ENCODE measurements around the gene NFKBIB. TPM values are rescaled to one million over a fixed set of nuclear protein-coding genes. Genes with fewer than 3 reads are reported as not detected.
"Not testable (repeated sequence)": the region's sequence is repeated elsewhere in the genome, so short reads cannot be mapped to it uniquely, and the experiment has no call there.

The NFKBIB gene
- total RNA-seq, 1 donor from 2014 or later: 21.4 TPM

DNA sequence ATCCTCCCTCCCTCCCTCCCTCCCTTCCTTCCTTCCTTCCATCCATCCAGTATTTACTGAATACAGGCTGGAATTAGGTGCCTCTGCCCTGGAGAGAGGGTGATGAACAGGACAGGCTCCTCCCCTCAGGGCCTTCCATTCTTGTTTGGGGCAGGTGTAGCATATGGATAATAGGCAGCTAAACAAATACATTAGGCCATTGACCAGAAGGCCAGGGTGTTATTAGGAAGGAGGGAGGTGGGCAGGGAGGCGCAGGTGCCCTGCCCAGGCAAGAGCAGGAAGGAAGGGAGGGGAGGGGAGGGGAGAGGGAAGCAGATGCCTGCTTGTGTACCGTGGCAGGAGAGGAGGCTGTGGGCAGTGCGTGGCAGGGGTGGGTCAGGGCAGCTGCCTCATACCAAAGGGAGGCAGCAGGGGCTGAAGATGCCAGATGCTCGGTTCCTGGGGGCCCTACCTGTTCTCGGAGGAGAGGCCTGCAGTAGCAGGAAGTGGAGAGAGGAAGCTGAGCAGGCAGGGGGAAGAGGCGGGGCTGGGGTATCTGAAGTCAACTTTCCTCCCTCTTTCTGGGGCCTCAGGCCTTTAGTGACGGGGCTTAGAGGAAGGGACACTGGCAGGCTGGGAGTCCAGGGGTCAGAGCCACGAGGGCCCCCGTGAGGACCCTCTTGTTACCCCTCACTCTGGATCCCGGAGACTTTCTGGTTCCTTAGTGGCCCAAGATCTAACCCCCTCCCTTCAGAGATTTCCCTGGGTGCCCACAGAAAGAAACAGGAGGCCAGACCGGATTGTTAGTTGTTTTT, 21.8 kb upstream of the NFKBIB start, which contains the start of gene RINL:
Gene RINL, minus strand, starts transcription at position 495 of the 794 bp plus-strand sequence. CDS start 1,533 bp downstream, outside the sequence.
- ATAC-seq: peak; percentile 41

DNA sequence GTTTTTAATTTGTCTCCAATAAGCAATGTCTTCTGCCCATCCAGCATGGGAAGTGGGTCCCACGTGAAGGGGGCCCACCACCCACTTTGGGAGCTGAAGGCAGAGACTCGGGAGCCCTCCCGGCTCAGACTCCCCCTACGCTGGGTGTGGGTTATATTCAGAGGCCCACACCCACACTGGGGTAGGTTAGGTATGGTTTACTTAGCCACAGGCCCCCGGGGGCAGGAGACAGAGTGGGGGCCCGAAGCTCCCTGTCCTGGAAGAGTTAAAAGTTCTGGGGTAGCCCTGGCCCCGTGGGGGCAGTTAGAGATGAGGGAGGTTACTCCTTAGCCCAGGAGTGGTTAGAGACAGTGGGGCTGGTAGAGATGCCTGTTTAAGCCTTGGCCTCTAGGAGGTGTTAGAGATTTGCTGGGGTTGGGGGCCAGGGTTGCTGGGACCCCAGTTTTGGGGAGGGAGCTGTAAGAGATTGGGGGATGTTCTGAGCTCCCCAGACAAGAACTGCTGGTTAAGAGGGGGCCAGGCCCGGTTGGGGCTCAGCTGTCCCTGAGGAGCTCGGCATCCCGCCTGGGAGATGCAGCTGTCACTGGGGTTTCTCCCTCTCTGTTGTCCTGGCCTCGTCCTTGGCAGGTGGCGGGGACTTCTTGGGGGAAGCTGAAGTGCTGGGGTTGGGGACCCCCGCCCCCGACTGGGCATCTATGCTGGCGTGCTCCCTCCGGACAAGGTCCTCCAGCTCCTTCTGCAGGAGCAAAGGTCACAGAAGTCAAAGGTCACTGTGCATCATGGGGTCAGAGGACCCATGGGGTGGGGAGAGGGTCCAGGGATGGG, 21.0 kb upstream of the NFKBIB start:
- ATAC-seq: peak; percentile 3

DNA sequence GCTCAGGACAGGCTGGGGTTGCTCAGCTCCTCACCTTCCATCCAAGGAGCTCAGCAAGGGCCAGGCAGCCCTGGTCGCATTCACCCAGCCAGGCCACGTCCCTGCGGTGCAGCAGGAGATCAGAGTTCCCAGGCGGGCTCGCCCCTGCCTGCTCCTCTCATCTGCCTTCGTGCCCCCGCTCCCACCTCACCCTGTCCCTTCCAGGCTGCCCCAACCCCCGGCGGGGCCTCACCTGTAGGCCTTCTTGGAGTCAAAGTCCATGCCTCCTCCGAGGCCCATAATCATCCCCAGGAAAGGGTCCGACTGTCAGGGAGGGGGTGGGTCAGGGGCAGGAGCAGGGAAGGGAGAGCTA, 20.4 kb upstream of the NFKBIB start:
- peak; percentile 3 for ATAC-seq

GRCh38 chr19:38880076-38880881, 19.5 kb upstream of the NFKBIB start:
- no peak for ATAC-seq

DNA sequence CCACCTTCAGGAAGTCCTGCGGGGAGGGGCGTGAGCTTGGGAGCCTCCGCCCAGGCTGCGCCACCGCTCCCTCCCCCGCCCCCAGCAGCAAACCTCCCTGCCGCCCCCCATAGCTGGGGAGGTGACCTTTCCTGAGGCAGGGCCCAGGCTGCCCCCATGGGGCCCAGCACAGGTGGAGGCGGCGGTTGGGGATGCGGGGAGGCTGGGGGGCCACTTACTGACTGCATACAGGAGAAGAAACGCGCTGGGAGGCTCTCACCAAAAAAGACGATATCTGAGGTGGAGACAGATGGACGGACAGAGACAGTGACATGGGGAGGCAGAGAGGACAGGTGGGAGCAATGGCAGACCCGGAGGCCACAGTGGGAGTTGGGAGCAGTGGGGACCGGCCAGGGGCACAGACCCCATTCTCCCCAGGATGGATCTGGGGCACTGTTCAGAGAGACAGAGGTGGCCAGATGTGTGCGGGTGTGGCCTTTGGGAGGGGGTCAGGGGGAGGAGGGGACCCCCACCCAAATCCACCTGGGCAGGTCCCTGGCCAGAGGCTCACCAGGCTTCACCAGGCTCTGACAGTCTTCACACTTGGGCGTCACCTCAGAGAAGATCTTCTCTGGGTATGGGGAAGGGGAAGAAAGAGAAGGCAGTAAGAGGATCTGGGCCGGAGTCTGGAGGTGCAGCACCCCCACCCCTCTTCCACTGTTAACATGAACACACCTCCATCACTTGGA, 18.7 kb upstream of the NFKBIB start:
- no peak for ATAC-seq

GRCh38 chr19:38883286-38883685, 16.5 kb upstream of the NFKBIB start:
- no peak for ATAC-seq

GRCh38 chr19:38884691-38885090, 15.1 kb upstream of the NFKBIB start:
- not testable (repeated sequence) for ATAC-seq

DNA sequence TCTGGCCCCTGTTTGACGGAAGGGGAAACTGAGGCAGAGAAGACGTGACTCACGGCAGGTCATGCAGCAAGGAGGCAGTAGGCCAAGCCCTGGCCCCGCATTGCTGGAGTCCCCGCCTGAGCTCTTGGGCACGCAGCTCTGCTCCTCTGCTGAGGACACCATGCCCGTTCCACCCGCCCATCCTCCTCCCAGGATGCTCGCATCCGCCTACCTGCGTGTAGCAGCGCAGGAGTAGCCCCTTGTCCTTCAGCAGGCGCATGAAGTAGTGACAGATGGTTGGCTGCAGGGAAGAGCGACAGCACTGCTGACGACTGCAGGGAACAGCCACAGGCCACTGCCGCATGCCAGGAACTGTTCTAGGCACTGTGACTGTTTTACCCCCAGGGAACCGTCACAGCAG, 10.9 kb upstream of the NFKBIB start:
- ATAC-seq: no peak

DNA sequence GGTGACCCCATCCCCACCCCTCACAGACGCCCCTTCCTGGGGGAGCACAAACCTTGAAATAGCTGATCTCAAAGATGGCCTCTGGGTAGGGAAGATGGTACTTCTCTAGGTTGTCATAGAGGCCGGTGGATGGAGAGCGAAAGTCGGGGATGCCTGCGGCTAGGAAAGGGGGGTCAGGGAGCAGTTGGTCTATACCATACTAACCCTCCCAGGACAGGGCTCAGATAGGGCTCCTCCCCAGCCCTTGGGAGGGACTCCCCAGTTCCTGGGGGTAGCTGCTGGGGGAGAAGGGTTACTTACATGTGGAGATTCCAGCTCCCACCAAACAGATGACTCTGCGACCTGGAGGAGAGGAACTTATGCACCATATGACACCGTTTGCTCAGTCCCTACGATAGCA, 10.0 kb upstream of the NFKBIB start:
- ATAC-seq: no peak

DNA sequence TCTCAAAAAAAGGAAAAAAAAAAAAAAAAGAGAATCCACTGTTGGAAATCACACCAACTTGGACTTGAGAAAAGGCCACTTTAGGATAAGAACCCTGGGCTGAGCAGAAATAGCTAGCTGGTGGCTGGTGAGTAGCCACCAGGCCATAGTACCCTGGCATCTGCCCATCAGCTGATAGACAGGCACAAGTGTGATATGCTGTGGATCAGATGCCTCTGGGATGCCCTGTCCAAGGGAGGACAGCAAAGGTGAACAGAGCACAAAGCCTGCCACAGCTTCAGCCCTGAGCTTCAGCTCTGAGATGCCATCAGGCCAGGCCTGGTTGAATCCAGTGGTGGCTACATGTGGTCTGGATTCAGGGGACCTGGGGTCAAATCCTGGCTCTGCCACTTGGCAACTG, 9.1 kb upstream of the NFKBIB start:
- ATAC-seq: no peak

DNA sequence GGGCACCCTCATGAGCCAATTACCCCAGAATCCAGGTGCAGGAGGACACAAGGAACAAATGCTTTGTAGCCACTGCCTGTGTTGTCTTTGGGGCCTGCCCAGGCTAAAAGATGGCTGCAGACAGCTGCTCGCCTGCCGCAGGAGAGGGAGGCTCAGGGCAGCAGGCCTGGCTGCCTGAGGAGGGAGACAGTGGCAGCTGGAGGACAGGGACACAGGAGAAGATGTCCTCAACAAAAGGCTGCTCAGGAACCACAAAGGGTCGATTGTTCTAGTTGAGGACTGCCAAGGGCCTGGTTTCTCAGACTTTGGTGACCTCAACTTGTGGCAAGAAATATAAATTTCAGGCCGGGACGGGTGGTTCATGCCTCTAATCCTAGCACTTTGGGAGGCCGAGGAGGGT, 8.0 kb upstream of the NFKBIB start:
- ATAC-seq: no peak

DNA sequence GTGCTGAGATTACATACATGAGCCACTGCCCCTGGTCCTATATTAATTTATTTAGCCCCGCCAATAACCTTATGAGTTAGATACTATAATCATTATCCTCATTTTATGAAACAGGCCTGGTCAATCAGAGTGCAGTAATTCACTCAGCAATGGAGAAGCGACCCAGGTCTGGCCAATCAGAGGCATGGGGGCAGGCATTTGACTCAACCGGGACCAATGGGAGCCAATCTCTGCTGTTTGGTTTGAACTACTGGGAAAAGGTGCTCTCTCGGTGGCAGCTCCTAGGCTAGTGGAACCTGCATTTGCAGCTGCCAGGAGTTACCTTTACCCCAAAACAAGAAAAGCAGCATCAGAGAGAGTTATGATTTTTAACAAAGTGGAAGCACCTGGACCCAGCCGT, 6.9 kb upstream of the NFKBIB start:
- ATAC-seq: no peak

DNA sequence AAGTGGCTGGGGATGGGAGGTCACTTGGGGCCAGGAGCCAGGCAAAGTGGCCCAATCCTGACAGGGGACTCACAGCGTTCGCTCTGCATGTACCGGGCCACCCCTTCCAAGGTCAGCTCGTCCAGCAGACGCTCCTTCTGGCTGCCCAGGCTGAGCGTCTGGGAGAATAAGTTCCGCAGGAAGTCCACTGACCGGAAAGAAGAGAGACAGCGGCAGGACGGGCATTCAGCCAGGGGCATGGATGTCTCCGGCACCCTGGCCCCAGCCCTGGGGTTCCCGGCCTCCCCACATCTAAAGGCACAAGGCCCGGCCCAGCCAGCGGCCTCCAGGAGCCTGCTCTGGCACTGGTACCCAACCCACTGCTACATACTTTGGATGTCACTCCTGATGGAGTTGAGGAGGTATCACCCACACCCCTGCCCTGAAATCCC, 6.4 kb upstream of the NFKBIB start:
- ATAC-seq: no peak

GRCh38 chr19:38894968-38895367, 4.8 kb upstream of the NFKBIB start:
- no peak for ATAC-seq

DNA sequence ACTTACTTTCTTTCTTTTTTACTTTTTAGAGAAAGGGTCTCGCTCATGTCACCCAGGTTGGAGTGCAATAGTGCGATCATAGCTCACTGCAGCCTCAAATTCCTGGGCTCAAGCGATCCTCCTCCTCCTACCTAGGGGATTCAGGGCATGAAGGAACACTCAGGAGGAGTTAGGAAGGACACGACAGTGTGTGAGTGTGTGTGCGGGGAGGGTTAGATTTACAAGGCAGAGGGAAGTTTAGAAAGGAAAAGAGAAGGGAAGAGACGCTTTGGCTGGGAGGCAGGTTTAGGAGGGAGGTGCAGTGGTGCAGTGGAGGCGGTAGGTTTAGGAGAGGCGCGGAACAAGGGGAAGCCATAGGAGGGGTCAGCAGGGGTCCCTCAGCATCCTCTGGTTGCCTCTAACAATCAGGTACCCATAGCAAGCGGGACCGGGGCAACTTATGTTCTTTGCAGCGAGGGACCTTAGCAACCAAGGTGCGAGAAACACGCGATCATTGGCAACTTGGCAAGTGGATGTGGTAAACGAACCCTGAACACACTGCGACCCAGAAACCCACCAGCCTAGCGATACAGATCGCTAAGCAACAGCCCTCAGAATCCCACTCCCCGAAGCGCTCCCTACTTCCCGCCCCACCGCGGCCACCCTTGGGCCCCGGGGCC, 852 bp upstream of the NFKBIB start:
- peak; percentile 10 for ATAC-seq

DNA sequence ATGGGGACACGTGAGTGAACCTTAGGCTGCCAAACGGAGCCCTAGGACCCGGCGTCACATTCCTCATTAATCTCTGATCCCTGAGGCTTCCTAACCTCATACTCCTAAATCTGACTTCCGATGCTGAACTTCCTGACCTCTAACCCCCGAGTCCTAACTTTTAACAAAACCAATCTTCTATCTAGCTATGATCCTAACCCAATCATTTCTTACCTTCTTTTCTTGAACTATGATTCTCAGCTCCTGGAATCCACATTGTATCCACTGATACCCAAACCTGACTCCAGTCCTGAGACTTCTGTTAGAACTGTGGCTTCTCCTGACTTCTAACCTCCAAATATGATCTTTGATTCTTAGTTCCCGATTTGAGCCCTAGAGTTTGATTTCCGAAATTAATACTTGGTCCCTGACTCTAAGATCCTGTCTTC, 447 bp downstream of the NFKBIB start:
- no peak for ATAC-seq

DNA sequence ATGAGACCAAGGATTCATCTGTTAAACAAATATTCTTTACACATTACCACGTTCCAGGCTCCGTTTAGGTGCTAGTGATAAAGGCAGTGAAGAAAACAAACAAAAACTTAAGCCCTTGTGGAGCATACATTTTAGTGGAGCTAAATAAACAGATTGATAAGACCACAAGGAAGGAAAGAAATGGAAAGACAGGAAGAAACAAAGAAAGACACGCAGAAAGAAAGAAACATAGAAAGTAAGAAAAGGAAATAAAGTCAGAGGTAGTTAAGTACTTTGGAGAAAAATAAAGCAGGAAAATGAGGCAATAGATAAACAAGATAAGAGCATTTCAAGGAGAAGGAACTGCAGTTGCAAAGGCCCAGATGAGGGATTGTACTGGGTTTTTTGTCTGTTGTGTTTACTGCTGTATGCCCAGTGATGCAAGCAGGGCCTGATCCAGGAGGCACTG, 998 bp downstream of the NFKBIB start:
- no peak for ATAC-seq

DNA sequence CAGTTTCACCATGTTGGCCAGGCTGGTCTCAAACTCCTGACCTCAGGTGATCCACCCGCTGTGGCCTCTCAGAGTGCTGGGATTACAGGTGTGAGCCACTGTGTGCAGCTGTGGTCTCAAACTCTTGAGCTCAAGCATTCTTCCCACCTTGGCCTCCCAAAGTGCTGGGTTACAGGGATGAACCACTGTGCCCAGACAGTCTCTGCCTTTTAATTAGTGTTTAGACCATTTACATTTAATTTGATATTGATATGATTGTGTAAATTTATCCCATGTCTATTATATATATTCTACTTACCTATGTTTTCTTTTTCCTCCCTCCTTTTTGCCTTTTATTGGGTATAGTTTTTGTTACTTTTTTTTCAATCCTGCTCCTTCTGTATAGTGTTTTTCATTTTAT, 1.9 kb downstream of the NFKBIB start:
- ATAC-seq: no peak

GRCh38 chr19:38904581-38905539, 5.1 kb downstream of the NFKBIB start:
- ATAC-seq: peak; percentile 9

DNA sequence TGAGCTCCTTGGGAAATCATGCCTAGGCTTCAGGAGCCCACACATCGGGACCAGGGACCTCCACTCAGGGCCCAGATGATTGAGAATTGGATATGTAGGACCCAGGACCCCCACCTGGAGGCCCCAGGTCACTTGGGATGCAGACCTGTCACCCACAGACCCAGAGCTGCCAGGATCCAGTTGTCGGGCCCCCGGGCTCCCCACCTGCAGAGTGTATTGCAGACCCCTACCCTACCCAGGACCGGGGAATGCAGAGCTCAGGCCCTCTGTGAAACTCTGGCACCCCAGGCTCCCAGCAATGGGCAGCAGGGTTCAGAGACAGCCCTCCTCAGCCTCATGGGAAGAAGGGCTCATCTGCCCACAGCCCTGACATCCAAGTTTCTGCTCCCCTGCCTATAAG, 5.9 kb downstream of the NFKBIB start:
- no peak for ATAC-seq
